ENCODE data around the gene OR5AR1.

The OR5AR1 gene

DNA sequence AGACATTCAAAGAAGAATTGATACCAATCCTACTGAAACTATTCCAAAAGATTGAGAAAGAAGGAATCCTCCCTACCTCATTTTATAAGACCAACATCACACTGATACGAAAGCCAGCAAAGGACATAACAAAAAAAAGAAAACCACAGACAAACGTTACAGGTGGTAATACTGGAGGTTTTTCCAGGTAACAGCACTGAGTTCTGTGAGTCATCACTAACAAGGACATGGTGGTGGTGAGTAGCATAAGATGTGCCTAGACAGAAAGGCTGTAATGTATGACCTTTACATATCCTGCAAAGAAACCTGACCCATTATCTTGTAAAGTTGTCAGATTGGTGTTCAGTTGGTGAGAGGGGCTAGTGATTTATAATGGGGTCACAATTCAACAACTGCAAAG is 50.7 kb downstream of the OR5AR1 start:
- no peaks in the 10 kb centered on the region for H3K27me3 ChIP-seq (ENCODE audit: insufficient read depth, poor library complexity, severe bottlenecking)
- no peak for DNase-seq (ENCODE audit: low read depth in 1 of 2, low spot score in 1 of 2)
- H3K4me3 ChIP-seq (replicated peaks; ENCODE audit: insufficient read depth, low read length) = no peak overlapping the region
- H3K27ac ChIP-seq (replicated peaks) = no peak overlapping the region
- TF ChIP-seq, protein P1, sequence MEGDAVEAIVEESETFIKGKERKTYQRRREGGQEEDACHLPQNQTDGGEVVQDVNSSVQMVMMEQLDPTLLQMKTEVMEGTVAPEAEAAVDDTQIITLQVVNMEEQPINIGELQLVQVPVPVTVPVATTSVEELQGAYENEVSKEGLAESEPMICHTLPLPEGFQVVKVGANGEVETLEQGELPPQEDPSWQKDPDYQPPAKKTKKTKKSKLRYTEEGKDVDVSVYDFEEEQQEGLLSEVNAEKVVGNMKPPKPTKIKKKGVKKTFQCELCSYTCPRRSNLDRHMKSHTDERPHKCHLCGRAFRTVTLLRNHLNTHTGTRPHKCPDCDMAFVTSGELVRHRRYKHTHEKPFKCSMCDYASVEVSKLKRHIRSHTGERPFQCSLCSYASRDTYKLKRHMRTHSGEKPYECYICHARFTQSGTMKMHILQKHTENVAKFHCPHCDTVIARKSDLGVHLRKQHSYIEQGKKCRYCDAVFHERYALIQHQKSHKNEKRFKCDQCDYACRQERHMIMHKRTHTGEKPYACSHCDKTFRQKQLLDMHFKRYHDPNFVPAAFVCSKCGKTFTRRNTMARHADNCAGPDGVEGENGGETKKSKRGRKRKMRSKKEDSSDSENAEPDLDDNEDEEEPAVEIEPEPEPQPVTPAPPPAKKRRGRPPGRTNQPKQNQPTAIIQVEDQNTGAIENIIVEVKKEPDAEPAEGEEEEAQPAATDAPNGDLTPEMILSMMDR (IDR thresholded peaks at IDR 0.05; ENCODE audit: insufficient read depth, low read length) = no peak
- TF ChIP-seq POLR2AphosphoS5 (IDR thresholded peaks at IDR 0.05; ENCODE audit: low read depth) (no peak), GABPA (IDR thresholded peaks at IDR 0.05; ENCODE audit: low read depth) (no peak), REST (IDR thresholded peaks at IDR 0.05; ENCODE audit: insufficient replicate concordance, low read depth) (no peak), SPI1 (IDR thresholded peaks at IDR 0.05; ENCODE audit: borderline replicate concordance, low read depth) (no peak)

All from HL-60 (cell line).